Measurements from ENCODE around the gene CCDC112.
A peak's percentile ranks its signal among the peaks of the same experiment; 100 is the strongest.
"Not testable (repeated sequence)": the region's sequence is repeated elsewhere in the genome, so short reads cannot be mapped to it uniquely, and the experiment has no call there.

Gene CCDC112, protein sequence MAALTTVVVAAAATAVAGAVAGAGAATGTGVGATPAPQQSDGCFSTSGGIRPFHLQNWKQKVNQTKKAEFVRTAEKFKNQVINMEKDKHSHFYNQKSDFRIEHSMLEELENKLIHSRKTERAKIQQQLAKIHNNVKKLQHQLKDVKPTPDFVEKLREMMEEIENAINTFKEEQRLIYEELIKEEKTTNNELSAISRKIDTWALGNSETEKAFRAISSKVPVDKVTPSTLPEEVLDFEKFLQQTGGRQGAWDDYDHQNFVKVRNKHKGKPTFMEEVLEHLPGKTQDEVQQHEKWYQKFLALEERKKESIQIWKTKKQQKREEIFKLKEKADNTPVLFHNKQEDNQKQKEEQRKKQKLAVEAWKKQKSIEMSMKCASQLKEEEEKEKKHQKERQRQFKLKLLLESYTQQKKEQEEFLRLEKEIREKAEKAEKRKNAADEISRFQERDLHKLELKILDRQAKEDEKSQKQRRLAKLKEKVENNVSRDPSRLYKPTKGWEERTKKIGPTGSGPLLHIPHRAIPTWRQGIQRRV

DNA sequence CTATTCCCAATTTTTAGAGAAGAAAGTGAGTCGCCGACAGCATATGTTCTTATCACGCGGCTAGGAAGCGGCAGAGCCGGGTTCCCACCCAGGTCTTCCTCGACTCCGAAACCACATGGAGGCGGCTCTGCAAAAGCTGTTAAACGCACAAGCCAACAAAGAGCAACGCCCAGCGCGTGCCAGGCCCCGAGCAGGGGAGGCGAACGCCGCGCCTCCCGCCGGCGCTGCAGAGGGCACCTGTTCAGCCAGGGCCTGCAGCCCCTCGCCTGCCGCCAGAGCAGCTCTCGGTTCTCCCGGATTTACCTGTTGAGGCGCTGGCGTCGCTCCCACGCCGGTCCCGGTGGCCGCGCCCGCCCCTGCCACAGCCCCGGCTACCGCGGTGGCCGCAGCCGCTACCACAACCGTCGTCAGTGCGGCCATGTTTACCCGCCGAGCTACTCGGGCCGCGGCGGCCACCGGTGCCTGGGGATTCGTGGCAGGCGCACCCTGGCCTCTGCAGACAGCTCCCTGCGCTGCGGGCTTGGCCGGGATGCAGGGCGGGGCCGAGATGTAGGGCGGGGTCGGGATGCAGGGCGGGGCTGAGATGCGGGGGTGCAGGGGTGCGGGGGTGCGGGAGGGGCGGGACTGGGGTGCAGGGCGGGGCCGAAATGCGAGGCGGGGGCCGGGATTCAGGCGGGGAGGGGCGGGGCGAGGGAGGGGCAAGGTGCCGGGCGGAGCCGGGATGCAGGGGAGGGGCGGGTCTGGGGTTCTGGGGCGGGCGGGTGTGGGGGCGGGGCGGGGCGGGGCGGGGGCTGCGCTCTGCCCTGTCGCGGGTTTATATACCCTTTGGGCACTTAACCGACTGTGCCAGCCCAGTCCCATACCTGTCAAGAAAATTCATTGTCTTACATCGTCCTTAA is at the start of gene CCDC112:
TSS of gene CCDC112 (minus strand) at position 531 of the 899 bp plus-strand sequence. CDS start at position 420, 111 bp downstream.
- peak; percentile 71 to 73 (median 72) for DNase-seq (ENCODE audit: low read depth in 3 of 3)

DNA sequence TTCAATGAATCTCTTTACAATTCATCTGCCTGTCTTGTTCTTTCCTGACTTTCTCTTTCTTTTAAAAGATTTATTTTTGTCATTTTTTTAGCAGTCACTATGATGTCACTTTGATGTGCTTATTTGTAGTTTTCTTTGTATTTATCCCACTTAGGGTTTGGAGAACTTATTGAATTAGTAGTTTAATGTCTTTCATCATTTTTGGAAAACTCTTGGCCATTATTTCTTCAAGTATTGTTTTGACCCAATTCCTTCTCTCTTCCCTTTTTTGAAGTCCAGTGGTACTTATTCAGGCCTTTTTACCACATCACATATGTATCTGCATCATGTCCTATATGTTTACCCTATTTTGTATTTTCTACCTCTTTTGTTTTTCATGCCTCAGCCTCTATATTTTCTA is 48.9 kb upstream of the CCDC112 start:
- DNase-seq (ENCODE audit: low read depth in 3 of 3): no peak

DNA sequence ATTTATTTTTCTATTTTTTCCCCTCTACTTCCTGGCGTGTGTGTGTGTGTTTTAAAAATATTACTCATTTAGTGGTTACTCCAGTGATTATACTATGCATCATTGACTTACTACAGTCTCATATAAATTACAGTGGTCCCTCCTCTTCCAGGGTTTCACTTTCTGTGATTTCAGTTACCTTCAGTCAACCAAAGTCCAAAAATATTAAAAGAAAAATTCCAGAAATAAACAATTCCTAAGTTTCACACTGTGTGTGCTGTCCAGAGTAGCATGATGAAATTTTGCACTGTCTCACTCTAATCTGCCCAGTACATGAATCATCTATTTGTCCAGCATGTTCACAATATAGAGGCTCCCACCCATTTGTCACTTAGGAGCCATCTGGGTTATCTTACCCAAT is 47.4 kb upstream of the CCDC112 start:
- DNase-seq (ENCODE audit: low read depth in 3 of 3): no peak

DNA sequence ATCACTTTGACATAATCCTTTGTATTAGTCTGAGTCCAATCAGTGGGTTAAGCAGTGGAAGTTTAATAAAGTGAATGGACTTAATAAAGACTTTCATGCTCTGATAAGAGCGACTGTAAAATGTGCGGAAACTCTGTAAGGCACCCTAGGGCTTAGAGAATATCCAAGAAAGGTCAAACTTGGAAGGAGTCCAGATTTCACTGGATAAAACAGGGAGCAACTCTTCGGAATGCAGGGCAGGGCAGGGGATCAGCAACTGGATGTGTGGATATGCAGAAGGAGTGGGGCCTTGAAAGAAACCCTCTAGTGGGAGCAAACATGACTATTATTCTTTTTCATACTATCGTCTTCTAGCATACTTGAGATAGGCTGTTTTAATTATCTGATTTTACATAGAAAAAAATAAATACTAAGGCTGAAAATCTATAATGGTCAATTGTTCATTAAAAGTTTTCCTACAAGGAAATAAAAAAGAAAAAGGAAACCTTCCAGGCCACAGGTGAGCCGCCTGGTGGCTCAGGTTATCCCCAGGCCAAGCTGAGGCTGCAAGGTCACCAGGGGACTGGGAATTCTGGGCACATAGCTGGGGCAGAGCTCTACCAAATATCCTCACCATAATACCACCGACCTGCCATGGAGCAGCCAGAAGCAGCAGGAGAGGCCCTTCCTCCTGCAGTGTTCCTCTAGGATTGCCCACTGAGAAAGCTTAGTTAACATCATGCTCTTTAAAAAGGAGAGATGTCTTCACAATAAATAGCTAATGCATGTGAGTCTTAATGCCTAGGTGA is 46.3 kb upstream of the CCDC112 start:
- no peak for DNase-seq (ENCODE audit: low read depth in 3 of 3)

DNA sequence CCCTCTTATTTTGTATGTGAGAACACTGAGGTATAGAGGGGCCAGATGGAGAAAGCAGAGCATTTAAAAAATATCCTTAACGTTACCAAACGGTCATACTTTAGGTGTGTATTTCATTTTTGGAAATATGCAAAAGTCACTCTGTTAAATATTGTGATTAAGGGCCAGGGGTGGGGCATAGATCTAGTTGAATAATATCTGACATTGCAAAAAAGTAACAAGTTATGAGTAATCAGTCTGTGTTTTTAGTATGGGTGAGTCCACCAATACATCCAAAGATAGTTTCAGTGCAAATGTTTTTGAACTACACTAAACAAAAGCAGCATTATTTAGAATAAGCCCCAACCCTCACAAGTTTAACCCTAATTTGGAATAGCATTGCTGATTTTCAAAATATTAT is 45.3 kb upstream of the CCDC112 start:
- no peak for DNase-seq (ENCODE audit: low read depth in 3 of 3)

DNA sequence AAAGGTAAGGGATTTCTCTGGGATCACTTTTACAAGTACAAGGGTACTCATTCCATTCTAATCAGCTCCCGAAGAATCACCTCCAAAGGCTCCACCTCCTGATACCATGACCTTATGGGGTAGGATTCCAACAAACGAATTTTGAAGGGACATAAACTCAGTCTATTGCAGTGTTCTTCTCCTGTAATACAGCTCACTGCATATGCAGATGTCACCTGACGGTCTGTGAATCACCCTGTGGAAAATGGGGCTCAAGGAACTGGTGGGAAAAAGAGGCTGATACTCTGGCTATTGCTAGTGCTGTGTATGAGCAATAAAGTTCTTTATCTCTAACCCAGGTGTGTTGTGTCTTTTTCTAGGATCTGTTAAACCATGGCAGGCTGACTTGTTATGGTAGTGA is 42.4 kb upstream of the CCDC112 start:
- no peak for DNase-seq (ENCODE audit: low read depth in 3 of 3)

DNA sequence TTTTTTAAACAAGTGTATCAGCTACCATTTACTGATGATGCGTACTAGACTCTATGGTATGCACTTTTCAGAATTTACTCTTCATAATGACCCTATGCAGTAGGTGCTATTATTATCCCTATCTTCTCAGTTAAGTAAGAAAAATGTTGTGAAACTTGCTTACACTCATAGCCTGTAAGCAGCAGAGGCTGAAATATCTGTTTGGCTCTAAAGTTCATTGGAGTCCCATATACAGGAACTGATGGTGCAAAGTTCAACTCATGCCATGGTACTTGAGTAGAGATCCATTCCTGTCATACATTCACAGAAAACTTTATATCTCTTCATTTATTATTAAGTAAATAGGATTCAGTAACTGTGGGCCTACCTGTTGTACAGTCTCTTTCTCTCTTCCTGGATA is 41.4 kb upstream of the CCDC112 start:
- DNase-seq (ENCODE audit: low read depth in 3 of 3): no peak

DNA sequence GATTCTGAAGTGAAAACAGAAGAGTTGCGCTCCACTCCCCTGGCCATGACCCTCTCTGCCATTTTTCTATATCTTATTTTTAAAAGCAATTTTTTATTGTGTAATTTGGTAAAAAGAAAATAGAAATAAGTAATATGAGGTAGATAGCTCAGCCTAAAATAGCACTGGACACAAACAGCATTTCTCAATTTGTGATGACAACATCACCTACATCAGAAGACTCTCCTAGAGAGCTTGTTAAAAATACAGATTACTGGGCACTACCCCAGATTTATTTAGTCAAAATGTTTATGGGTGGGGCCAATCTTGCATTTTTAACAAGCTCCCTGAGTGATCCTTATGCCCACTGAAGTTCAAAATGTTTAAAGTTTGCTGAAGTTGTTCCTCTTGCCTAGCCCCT is 40.5 kb upstream of the CCDC112 start:
- no peak for DNase-seq (ENCODE audit: low read depth in 3 of 3)

DNA sequence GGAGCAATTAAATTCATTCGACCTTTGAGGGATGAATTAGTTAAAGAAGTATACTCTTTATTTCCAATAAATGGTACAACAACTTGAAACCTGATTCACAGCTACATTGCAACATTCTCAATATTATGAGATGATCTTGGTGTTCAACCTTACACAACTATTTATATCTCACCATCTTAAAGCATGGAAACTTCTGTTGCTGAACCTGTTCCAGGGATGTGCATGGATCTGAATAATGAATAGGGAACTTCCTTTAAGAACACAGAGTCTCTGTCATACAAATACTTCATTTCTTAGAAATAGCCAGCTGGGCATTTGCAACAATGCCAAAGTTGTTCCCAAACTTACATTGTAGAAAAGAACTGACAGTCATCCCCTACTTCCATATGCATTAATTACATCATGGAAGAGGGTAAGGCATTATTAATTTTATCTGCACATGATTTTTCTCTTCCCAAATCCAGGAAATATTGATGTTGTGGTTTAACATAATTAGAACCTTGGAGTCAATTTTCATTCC is 39.8 kb upstream of the CCDC112 start:
- no peak for DNase-seq (ENCODE audit: low read depth in 3 of 3)

DNA sequence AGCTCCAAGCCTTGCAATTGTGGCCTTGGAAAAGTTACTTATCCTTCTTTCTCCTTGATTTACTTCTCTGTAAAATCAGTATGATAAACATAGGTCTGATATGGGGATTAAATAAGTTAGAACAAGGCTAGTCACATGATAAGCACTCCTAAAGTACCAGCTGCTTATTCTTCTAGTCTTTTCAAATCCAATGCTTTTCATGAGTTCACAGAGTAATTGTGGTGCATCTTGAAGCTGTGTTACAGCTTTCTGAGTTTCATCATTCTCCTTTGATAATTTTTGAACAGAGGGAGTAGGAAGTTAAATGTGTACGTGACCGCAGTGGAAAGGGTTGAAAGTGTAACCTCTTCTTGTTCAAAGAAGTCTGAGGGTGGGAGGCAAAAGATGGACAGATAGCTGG is 38.8 kb upstream of the CCDC112 start:
- DNase-seq (ENCODE audit: low read depth in 3 of 3): no peak

DNA sequence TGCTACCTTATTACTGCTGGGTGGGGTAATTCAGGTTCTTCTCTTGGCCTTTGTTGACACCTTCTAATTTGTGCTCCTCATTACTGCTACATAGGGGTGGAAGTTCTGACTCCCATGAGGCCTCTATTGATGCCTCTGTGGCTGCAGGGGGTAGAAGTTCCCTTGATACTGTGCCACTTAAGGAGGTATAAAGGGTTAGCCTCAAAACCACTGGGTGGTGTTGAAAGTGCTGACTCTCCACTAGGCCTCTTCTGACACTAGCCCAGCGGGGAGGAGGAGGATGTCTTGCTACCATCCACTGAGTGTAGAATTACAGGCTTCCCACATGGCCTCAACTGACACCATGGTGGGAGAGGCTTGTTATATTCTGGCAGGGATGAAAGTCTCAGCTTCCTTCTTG is 36.7 kb upstream of the CCDC112 start:
- DNase-seq (ENCODE audit: low read depth in 3 of 3): no peak

DNA sequence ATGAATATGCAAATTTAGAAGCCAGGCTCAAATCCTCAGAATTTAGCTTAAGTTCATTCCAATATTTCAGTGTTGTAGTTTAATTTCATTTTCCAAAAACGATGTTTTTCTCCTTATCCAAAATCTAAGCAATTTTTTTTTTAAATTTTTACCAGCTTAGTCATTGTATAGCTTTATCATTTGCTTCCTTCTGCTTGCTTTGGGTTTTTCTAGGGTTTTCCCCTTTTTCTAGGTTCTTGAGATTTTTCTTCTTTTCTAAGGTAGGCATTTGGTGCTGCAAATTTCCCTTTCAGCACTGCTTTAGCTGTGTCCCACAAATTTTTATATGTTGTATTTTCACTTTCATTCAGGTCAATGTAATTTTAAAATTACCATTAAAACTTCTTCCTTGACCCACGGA is 34.4 kb upstream of the CCDC112 start:
- no peak for DNase-seq (ENCODE audit: low read depth in 3 of 3)

DNA sequence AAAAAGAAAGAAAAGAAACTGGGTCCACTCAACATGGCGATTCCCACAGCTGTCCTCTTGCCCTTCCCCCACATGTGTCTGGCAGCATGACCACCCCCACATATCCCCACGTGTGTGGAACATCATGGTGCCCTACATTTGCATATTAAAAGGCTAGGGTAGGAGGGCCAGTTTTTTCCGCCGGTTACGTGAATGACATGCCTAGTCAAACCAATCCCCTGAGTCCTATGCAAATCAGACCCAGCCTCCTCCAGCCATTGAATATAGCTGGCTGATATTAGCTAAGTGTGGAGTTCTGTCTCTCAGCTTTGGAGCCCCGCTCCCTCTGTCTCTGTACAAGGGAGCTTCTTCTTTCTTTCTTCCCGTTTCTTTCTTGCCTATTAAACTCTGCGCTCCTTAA is 33.0 kb upstream of the CCDC112 start:
- DNase-seq (ENCODE audit: low read depth in 3 of 3): no peak

DNA sequence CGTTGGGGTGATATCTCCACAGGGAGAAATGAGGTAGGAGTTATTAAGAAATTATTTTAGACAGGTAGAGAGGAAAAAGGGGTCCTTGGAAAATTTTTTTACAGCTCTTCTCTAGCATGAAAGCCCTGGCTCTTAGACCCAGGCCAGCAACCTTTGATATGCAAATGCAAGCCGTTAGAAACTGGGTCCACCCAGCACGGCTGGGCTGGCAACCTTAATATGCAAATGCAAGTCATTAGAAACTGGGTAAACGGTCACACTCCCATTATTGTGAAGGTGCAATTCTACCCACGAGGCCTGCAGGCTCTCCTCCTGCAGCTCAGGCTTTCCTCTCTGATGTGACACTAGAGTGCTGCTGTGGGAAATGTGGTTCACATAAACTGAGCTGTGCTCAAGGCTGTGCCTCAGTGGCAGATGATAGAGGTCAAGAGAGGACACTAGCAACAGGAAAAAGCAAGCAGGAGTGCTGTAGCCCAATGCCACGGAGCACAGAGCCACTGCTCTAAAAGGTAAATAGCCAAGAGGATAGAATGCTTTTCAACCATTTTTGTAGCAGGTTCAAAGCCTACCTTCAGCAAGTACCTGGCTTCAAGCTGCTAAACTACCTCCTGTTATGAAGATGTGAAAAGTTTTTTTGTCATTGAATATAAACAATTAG is 32.3 kb upstream of the CCDC112 start:
- DNase-seq (ENCODE audit: low read depth in 3 of 3): not testable (repeated sequence)

DNA sequence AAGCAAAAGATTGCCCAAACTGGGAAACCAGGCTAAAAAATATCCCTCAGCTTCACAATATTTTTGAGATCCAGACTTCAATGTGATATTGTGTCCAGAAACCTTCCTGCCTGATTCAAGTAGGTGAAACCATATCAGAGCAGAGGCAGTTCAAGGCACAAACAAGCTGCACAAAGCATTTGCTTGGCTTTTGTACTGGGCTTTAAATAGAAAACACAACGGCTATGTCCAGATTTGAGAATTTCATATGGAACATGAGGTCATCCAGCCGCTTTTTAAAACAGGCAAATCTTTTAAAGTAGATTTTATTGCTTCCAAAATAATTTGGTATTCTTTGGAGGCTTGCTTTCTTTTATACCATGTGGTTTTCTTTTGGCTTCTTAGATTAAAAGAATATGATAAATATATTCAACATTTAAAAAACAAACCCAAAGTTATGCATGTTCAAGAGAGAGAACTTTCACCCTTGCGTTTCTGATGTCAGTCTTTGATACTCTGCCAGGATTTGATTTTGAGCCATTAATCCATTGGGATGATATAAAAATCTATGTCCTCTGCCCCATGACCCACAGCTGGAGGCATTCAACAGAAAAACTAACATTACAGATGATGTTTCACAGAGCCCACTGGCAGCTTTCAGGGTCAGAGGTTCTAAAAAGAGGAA is 29.0 kb upstream of the CCDC112 start:
- DNase-seq (ENCODE audit: low read depth in 3 of 3): no peak

DNA sequence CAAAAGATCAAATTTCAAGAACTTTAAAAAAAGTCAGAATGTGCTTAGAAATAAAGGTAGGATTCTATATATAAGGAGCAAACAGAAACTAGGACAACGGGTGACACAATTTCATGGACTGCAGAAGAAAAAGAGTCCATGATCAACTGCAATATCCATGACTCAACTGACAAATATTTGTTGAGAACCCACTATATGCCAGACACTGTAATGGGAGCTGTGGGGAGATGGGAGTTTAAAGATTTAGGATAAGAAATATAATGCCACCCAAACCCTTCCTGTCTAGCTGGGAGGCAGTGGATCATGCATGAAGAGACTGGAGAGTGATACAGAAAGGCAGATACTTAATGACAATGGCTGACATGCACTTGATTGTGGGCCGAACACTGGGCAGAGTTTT is 27.6 kb upstream of the CCDC112 start:
- DNase-seq (ENCODE audit: low read depth in 3 of 3): no peak

DNA sequence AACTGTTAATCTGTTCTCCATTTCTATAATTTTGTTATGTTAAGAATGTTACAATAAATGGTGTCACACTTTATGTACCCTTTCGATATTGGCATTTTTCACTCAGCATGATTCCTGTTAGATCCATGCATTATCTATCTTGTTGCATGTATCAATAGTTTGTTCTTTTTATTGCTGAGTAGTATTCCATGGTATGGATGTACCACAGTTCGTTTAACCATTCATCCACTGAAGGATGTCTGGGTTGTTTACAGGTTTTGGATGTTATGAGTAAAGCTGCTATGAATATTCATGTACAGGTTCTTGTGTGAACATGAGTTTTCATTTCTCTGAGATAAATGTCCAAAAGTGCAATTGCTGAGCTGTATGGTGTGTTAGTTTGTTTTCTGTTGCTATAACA is 26.3 kb upstream of the CCDC112 start:
- no peak for DNase-seq (ENCODE audit: low read depth in 3 of 3)

DNA sequence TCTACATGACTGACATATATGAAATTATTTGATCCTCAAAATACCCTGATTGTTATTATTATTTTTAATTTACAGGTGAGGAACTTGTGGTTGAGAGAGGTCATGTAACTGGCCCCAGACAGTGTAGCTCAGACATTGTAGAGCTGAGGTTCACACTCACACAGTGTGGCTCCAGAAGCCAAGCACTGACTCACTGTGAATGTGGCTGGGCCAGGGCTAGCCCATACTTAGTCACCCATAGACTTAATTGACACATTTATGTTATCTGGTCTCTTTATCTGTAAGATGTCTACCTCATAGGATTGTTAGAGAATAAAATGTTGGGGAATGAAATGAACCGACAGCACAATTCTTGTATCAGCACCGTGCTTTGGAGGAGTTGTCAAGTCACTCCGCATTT is 24.9 kb upstream of the CCDC112 start:
- no peak for DNase-seq (ENCODE audit: low read depth in 3 of 3)

DNA sequence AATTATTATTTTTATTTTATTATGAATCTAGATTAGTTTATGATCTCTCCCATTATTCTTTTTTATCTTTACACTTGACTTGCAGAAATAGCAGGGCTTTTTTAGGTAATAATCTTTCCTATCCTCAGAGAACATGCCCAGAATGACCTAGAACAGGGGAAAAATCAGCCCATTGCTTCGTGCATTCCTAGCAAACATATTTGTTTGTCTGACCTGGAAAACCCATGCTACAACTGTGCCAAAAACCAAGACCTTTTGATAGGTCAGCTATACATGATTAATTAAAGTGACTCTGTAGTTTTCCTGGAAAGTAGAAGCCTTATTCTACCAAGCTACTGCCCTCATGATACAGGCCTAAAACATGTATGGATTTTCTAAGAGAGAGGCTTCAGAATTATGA is 24.1 kb upstream of the CCDC112 start:
- DNase-seq (ENCODE audit: low read depth in 3 of 3): no peak

DNA sequence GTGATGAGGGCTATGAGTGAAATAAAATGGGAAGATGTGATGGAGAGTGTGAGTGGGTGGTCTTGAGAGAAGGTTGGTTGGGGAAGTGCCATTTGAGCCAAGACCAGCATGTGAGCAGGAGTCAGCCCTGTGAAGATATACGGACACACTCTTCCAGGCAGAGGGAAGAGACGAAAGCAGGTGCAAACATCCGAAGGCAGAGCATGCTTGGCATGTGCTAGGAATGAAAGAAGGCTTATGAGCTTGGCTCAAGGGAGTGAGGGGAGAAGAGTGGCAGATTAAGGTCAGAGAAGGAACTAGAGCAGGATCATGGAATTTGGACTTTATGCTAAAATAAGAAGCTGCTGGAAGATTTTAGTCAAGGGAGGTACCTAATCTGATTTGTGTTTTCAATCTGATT is 23.6 kb upstream of the CCDC112 start:
- no peak for DNase-seq (ENCODE audit: low read depth in 3 of 3)

DNA sequence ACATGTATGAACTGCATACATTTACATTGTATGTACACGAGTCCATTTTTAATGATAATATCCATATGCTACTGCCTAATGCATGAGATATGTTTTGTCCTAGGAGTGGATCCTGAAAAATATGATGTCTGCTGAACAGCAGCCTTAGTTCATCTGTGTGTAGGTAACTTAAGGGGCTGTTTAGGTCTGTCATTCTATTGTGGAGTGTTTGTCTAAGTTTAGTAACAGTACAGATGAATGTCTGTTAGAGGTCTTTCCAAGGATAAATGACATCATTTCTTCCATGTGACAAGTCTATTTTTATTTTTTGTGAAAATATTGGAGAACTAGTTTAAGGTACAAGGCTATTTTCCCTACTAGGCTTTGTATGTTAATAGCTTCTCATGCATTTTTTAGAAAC is 22.6 kb upstream of the CCDC112 start:
- DNase-seq (ENCODE audit: low read depth in 3 of 3): no peak
